WTC11 (cell line): ENCODE measurements around the gene BCAR3. TPM values are rescaled to one million over a fixed set of nuclear protein-coding genes. Genes with fewer than 3 reads are reported as not detected.

Source experiments
- ATAC-seq: fragments of 200-7000 bp; cut with Tn5 transposase; 2 replicates; pipeline ENCODE4 v1.10.0; 2021; ENCODE audit warnings: mild to moderate bottlenecking, moderate library complexity
- CTCF ChIA-PET: fragments of 300-600 bp; sonication (Branson Sonifier 250); formaldehyde crosslinking; loops from one replicate; lab custom pipeline; 2021; ENCODE audit warnings: antibody characterized with exemption; lab: Charles Lee
- POLR2A ChIA-PET: fragments of 350-600 bp; sonication (Branson Sonifier 250); formaldehyde crosslinking; loops from one replicate; lab custom pipeline; 2021; ENCODE audit warnings: antibody characterized with exemption; lab: Charles Lee
- DNase-seq: peaks from one replicate; pipeline ENCODE4 v3.0.0; 2021; ENCODE audit warnings: low spot score
- H3K27ac Mint-ChIP-seq: 2 replicates; pipeline ENCODE4 v1.8.0; 2021; ENCODE audit warnings: mixed read lengths
- H3K27me3 Mint-ChIP-seq: 2 replicates; pipeline ENCODE4 v1.8.0; 2021; ENCODE audit warnings: low read depth, mild to moderate bottlenecking, moderate library complexity, mixed read lengths
- H3K36me3 Mint-ChIP-seq: 2 replicates; pipeline ENCODE4 v1.8.0; 2021; ENCODE audit warnings: mixed read lengths
- H3K4me1 Mint-ChIP-seq: 2 replicates; pipeline ENCODE4 v1.8.0; 2022; ENCODE audit warnings: mixed read lengths
- H3K4me3 Mint-ChIP-seq: 2 replicates; pipeline ENCODE4 v1.8.0; 2021; ENCODE audit warnings: mild to moderate bottlenecking, moderate library complexity, mixed read lengths
- H3K9me3 Mint-ChIP-seq: 2 replicates; pipeline ENCODE4 v1.8.0; 2021; ENCODE audit warnings: mixed read lengths
- AFF4 ChIP-seq: sonication (generic); formaldehyde crosslinking; IDR thresholded peaks from 2 replicates; pipeline ENCODE4 v1.8.1; 2023; ENCODE audit warnings: mild to moderate bottlenecking, missing genetic modification reagents, borderline replicate concordance
- CREB1 ChIP-seq: sonication (generic); formaldehyde crosslinking; IDR thresholded peaks from 2 replicates; pipeline ENCODE4 v1.8.0; 2023; ENCODE audit warnings: mild to moderate bottlenecking, missing genetic modification reagents
- E2F5 ChIP-seq: sonication (generic); formaldehyde crosslinking; IDR thresholded peaks from 2 replicates; pipeline ENCODE4 v1.8.1; 2022; ENCODE audit warnings: mild to moderate bottlenecking, moderate library complexity, missing genetic modification reagents
- ELF4 ChIP-seq: sonication (generic); formaldehyde crosslinking; IDR thresholded peaks from 2 replicates; pipeline ENCODE4 v1.8.1; 2022; ENCODE audit warnings: low read depth, mild to moderate bottlenecking, moderate library complexity, missing genetic modification reagents
- EMX1 ChIP-seq: fragments of 250-450 bp; sonication (Bioruptor Pico); IDR thresholded peaks from 2 replicates; pipeline ENCODE4 v1.8.0; 2021; ENCODE audit warnings: mild to moderate bottlenecking
- ETV6 ChIP-seq: sonication (generic); formaldehyde crosslinking; IDR thresholded peaks from 2 replicates; pipeline ENCODE4 v1.8.1; 2022; ENCODE audit warnings: mild to moderate bottlenecking, missing genetic modification reagents
- GTF2I ChIP-seq: fragments of 250-450 bp; sonication (Bioruptor Pico); conservative IDR thresholded peaks from 2 replicates; pipeline ENCODE4 v1.4.0; 2021; ENCODE audit warnings: mild to moderate bottlenecking
- MYBL2 ChIP-seq: sonication (generic); formaldehyde crosslinking; IDR thresholded peaks from 2 replicates; pipeline ENCODE4 v1.8.1; 2023; ENCODE audit warnings: mild to moderate bottlenecking, moderate library complexity, missing genetic modification reagents
- PRRX2 ChIP-seq: fragments of 250-450 bp; sonication (Bioruptor Pico); IDR thresholded peaks from 2 replicates; pipeline ENCODE4 v1.8.0; 2021; ENCODE audit warnings: mild to moderate bottlenecking
- SMAD4 ChIP-seq: sonication (generic); formaldehyde crosslinking; IDR thresholded peaks from 2 replicates; pipeline ENCODE4 v1.8.0; 2022; ENCODE audit warnings: mild to moderate bottlenecking, missing genetic modification reagents
- SP1 ChIP-seq: sonication (generic); formaldehyde crosslinking; conservative IDR thresholded peaks from 2 replicates; pipeline ENCODE4 v1.8.1; 2022; ENCODE audit warnings: missing genetic modification reagents
- TCF7 ChIP-seq: sonication (generic); formaldehyde crosslinking; IDR thresholded peaks from 2 replicates; pipeline ENCODE4 v1.8.0; 2022; ENCODE audit warnings: mild to moderate bottlenecking, low read depth, missing genetic modification reagents, moderate library complexity
- TP53 ChIP-seq: sonication (generic); formaldehyde crosslinking; IDR thresholded peaks from 2 replicates; pipeline ENCODE4 v1.8.1; 2023; ENCODE audit warnings: mild to moderate bottlenecking, missing genetic modification reagents
- ZMAT4 ChIP-seq: fragments of 250-450 bp; sonication (Bioruptor Pico); IDR thresholded peaks from 2 replicates; pipeline ENCODE4 v1.9.0; 2021; ENCODE audit warnings: mild to moderate bottlenecking
- ZNF232 ChIP-seq: sonication (generic); formaldehyde crosslinking; IDR thresholded peaks from 2 replicates; pipeline ENCODE4 v1.8.0; 2022; ENCODE audit warnings: mild to moderate bottlenecking, missing genetic modification reagents
- ZNF263 ChIP-seq: sonication (generic); formaldehyde crosslinking; IDR thresholded peaks from 2 replicates; pipeline ENCODE4 v1.8.1; 2022; ENCODE audit warnings: low read depth, mild to moderate bottlenecking, moderate library complexity, missing genetic modification reagents
- ZNF317 ChIP-seq: sonication (generic); formaldehyde crosslinking; IDR thresholded peaks from 2 replicates; pipeline ENCODE4 v1.8.1; 2023; ENCODE audit warnings: low read depth, mild to moderate bottlenecking, moderate library complexity, missing genetic modification reagents, borderline replicate concordance
- ZSCAN18 ChIP-seq: fragments of 250-450 bp; sonication (Bioruptor Pico); IDR thresholded peaks from 2 replicates; pipeline ENCODE4 v2.1.2; 2022; ENCODE audit warnings: mild to moderate bottlenecking, moderate library complexity
- total RNA-seq: library from RNA; stranded (reverse); gene quantifications from 3 replicates; pipeline ENCODE4 v1.2.3, GENCODE V29; 2021
- TF ChIP-seq, protein P1 (sequence below): fragments of 250-450 bp; sonication (Bioruptor Pico); IDR thresholded peaks from 2 replicates; pipeline ENCODE4 v1.8.0; 2021; ENCODE audit warnings: mild to moderate bottlenecking
- TF ChIP-seq, protein P2 (sequence below): sonication (generic); formaldehyde crosslinking; IDR thresholded peaks from 2 replicates; pipeline ENCODE4 v1.8.0; 2022; ENCODE audit warnings: missing genetic modification reagents
- TF ChIP-seq, protein P3 (sequence below): sonication (generic); formaldehyde crosslinking; IDR thresholded peaks from 2 replicates; pipeline ENCODE4 v1.8.1; 2023; ENCODE audit warnings: mild to moderate bottlenecking, missing genetic modification reagents, moderate library complexity

The BCAR3 gene
- total RNA-seq, 1 experiment from 2014 or later, result 14.8 TPM

GRCh38 chr1:93678491-93678890, 3.1 kb downstream of the BCAR3 start:
- ChIA-PET CTCF (interaction anchor here (1.3 kb wide), 1 partner anchor 49 kb away, joined by 4 read pairs; no protein-coding TSS in a partner anchor), POLR2A (no interaction called here)
- H3K4me1 Mint-ChIP-seq, result peaks cover 41% of the 10 kb centered on the region
- H3K27ac Mint-ChIP-seq, result no peak overlapping the region
- H3K9me3 Mint-ChIP-seq, result no peaks in the 10 kb centered on the region
- no peak for DNase-seq
- no peak overlapping the region for H3K4me3 Mint-ChIP-seq
- TF ChIP-seq ZNF263 (CRISPR knock-in tag) (no peak), E2F5 (CRISPR knock-in tag) (no peak), TP53 (no peak), GTF2I (no peak), ZNF317 (no peak), SP1 (no peak), EMX1 (CRISPR knock-in tag) (no peak), ETV6 (CRISPR knock-in tag) (no peak)
- TF ChIP-seq, protein P1, sequence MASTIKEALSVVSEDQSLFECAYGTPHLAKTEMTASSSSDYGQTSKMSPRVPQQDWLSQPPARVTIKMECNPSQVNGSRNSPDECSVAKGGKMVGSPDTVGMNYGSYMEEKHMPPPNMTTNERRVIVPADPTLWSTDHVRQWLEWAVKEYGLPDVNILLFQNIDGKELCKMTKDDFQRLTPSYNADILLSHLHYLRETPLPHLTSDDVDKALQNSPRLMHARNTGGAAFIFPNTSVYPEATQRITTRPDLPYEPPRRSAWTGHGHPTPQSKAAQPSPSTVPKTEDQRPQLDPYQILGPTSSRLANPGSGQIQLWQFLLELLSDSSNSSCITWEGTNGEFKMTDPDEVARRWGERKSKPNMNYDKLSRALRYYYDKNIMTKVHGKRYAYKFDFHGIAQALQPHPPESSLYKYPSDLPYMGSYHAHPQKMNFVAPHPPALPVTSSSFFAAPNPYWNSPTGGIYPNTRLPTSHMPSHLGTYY (CRISPR knock-in tag), result no peak
- TF ChIP-seq, protein P2, sequence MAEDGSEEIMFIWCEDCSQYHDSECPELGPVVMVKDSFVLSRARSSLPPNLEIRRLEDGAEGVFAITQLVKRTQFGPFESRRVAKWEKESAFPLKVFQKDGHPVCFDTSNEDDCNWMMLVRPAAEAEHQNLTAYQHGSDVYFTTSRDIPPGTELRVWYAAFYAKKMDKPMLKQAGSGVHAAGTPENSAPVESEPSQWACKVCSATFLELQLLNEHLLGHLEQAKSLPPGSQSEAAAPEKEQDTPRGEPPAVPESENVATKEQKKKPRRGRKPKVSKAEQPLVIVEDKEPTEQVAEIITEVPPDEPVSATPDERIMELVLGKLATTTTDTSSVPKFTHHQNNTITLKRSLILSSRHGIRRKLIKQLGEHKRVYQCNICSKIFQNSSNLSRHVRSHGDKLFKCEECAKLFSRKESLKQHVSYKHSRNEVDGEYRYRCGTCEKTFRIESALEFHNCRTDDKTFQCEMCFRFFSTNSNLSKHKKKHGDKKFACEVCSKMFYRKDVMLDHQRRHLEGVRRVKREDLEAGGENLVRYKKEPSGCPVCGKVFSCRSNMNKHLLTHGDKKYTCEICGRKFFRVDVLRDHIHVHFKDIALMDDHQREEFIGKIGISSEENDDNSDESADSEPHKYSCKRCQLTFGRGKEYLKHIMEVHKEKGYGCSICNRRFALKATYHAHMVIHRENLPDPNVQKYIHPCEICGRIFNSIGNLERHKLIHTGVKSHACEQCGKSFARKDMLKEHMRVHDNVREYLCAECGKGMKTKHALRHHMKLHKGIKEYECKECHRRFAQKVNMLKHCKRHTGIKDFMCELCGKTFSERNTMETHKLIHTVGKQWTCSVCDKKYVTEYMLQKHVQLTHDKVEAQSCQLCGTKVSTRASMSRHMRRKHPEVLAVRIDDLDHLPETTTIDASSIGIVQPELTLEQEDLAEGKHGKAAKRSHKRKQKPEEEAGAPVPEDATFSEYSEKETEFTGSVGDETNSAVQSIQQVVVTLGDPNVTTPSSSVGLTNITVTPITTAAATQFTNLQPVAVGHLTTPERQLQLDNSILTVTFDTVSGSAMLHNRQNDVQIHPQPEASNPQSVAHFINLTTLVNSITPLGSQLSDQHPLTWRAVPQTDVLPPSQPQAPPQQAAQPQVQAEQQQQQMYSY, result no peak
- ATAC-seq, result no peak
- H3K27me3 Mint-ChIP-seq, result peaks cover 27% of the 10 kb centered on the region
- H3K36me3 Mint-ChIP-seq, result peaks cover 13% of the 10 kb centered on the region

DNA sequence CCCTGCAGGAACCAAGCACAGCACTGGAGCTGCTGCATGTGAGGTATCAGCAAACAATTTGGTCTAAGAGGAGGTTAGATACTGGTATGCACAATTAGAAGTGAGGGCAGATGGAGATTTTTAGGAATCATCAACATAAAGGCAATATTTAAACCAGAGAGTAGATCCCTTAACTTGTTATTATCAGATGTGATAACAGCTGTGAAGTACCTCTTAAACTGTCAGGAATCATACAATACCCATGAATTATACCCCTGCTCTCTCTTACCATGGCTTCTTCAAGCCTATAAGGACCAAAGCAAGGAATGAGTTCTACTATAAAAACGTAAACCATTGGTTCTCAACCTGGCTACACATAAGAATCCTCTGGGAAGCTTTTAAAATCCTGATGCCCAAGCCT, 3.9 kb downstream of the BCAR3 start:
- no peak overlapping the region for H3K27ac Mint-ChIP-seq
- H3K36me3 Mint-ChIP-seq, result peaks cover 20% of the 10 kb centered on the region
- DNase-seq, result no peak
- peaks cover 20% of the 10 kb centered on the region for H3K27me3 Mint-ChIP-seq
- ChIA-PET POLR2A (no interaction called here), CTCF (interaction anchor here (1.3 kb wide), 1 partner anchor 48 kb away, joined by 4 read pairs; no protein-coding TSS in a partner anchor)
- ATAC-seq, result no peak
- peaks cover 41% of the 10 kb centered on the region for H3K4me1 Mint-ChIP-seq
- H3K9me3 Mint-ChIP-seq, result no peaks in the 10 kb centered on the region
- H3K4me3 Mint-ChIP-seq, result no peak overlapping the region
- no peak for TF ChIP-seq TCF7 (CRISPR knock-in tag)
- no peak for TF ChIP-seq ZSCAN18 (CRISPR knock-in tag)
- TF ChIP-seq MYBL2 (CRISPR knock-in tag), result no peak
- TF ChIP-seq ZNF232 (CRISPR knock-in tag), result no peak
- TF ChIP-seq, protein P1 (CRISPR knock-in tag), result no peak
- no peak for TF ChIP-seq PRRX2 (CRISPR knock-in tag)
- TF ChIP-seq CREB1 (CRISPR knock-in tag), result no peak
- TF ChIP-seq, protein P3, sequence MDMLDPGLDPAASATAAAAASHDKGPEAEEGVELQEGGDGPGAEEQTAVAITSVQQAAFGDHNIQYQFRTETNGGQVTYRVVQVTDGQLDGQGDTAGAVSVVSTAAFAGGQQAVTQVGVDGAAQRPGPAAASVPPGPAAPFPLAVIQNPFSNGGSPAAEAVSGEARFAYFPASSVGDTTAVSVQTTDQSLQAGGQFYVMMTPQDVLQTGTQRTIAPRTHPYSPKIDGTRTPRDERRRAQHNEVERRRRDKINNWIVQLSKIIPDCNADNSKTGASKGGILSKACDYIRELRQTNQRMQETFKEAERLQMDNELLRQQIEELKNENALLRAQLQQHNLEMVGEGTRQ, result no peak
- TF ChIP-seq ELF4, result no peak
- no peak for TF ChIP-seq SMAD4 (CRISPR knock-in tag)
- no peak for TF ChIP-seq ZMAT4 (CRISPR knock-in tag)
- no peak for TF ChIP-seq AFF4 (CRISPR knock-in tag)
